GM18909 (cell line): ENCODE results near the gene P2RY8.
"Not testable (repeated sequence)": the region's sequence is repeated elsewhere in the genome, so short reads cannot be mapped to it uniquely, and the experiment has no call there.

ENCODE experiments used
- ATAC-seq: cut with Tn5 transposase; IDR thresholded peaks from one replicate; pipeline ENCODE4 v1.9.1; 2021; ENCODE audit warnings: mild to moderate bottlenecking; ENCODE audit not compliant: unreplicated experiment, poor library complexity

Gene P2RY8

DNA sequence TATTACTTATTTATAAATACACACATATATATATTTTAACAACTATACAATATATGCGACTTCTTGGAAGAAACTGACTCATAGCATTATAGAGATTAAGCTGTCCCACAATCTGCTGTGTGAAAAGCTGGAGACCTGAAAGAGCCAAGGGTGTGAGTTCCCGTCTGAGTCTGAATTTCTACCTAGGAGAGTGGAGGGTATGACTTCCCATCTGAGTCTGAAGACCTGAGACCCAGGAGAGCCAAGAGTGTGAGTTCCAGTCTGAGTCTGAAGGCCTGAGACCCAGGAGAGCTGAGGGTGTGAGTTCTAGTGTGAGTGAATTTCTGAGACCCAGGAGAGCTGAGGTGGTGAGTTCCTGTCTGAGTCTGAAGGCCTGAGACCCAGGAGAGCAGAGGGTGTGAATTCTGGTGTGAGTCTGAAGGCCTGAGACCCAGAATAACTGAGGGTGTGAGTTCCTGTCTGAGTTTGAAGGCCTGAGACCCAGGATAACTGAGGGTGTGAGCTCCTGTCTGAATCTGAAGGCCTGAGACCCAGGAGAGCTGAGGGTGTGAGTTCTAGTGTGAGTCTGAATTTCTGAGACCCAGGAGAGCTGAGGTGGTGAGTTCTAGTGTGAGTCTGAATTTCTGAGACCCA, 8.9 kb upstream of the P2RY8 start:
- ATAC-seq = no peak

- no peak for ATAC-seq
Observed at GRCh38 chrX:1542994-1543725, 6.2 kb upstream of the P2RY8 start.

- ATAC-seq = not testable (repeated sequence)
Observed at GRCh38 chrX:1539146-1539545, 2.2 kb upstream of the P2RY8 start.

DNA sequence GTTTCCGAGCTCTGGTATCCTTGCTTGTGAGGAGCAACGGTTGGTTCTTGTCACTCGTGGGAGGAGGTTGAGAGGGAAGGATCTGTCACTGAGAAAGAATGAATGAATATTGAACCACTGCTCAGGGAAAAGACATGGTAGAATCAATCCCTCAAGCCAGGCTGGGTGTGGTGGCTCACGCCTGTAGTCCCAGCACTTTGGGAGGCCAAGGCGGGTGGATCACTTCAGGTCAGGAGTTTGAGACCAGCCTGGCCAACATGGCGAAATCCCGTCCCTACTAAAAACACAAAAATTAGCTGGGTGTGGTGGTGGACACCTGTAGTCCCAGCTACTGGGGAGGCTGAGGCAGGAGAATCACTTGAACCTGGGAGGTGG, 718 bp upstream of the P2RY8 start:
- ATAC-seq = not testable (repeated sequence)

DNA sequence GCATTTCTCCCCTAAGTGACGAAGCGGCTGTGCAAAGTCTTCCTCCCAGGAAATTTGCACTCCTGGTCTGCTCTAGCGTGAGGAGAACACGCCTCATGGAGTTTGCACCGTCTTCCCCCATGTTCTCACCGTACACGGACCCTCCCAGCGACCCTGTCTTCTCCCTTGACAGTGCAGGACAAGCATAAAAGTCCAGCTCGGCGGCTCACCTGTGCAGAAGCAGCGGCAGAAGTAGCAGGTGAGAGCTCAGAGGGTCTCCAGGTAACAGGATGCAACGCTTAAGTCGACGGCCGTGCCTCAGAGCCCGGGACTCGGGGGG, 314 bp downstream of the P2RY8 start:
- ATAC-seq = no peak

DNA sequence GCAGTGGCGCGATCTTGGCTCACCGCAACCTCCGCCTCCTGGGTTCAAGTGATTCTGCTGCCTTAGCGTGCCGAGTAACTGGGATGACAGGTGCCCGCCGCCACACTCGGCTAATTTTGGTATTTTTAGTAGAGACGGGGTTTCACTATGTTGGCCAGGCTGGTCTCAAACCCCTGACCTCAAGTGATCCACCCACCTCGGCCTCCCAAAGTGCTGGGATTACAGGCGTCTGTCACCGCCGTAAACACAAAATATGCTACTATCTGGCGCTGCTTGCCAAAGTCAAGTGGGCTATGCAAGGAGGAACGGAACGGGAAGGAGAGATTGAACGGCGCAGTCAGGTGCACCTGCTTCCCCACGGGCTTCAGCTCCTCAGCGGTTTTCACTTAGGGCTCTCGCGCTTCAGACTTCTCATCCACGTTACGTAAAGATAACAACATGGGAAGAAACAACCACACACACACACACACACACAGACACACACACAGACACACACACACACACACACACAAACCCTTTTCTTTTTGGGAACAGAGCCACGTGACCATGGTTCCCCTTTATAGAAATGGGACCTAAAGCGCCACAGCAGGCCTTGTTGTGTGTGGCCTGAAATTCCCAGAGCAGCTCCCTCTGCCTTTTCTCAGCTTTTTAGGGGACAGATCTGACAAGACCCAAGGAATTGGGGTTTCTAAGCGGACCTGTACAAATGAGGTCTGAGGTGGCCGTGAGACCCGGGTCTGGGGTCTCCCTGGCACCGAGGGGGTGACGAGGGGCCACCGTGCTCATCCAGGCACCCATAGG, 1.5 kb downstream of the P2RY8 start:
- peak; percentile 32 for ATAC-seq

DNA sequence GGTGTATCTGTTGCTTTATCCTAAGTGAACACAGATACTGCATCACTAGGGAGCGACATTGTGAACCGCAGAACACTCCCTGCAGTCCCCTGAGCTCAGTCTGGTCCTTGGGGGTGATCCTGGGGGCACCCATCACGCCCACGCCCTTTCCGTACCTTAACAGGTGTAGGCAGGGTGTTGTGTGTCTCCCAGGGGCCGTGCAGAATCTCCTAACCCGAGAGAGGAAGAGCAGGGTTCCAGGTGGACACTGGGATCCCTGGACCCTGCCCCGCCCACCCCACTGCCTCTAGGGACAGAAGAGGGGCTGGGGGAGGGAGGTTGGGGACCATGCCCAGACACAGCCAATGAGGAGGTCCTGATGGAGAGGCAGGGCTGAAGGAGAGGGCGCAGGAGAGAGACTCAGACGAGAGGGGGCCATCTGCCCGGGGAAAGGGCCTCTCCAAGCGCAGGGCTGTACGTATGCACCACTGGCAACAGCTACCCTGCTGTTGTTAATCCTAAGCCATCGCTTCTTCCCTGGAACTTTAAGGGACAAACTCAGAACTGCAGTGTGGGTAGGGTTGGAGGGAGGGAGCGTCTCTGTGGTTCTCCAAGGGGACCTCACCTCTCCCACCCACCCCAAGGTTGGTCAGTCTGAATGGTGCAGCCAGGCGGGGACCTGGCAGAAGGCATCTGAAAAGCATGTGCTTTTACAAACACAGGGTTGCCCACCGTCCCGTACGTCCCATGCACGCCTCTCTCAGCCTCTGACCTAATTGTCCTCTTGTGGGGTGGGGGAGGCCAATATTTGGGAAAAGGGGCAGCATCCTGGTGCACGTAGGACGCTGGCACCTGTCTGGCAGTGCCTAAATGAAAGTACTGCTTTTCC, 2.5 kb downstream of the P2RY8 start:
- peak; percentile 29 for ATAC-seq

GRCh38 chrX:1533058-1533457, 3.9 kb downstream of the P2RY8 start:
- no peak for ATAC-seq

DNA sequence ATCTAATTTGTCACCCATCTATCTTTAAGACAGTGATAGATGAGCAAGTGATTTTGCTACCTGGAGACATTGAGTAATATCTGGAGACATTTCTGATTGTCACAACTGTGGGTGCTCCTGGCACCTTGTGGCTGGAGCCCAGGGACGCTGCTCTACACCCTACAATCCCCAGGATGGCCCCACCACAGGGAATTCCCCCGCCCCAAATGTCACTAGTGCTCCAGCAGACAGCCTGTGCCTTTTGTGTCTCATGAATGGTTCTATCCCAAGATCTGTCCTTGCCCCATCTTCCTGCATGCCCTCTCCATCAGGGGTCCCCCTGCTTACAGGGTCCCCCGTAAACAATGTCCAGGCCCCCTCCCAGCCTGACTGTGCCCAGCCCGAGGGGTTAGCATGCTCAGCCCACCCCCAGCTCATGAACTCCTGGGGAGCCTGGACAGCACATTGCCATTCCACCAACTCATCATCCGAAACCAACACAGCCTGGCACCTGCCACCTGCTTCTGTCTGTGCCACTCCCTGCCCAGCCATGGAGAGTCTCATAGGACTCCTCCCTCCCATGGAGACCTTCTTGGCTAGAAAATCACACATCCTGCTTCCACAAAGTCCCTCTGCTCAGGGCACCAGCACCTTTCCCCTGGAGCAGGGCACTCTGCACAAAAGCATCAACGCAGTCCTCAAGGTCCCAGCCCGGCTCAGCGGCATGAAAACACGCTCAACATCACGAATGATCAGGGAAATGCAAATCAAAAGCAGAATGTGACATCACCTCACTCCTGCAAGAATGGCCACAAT, 5.7 kb downstream of the P2RY8 start:
- no peak for ATAC-seq

DNA sequence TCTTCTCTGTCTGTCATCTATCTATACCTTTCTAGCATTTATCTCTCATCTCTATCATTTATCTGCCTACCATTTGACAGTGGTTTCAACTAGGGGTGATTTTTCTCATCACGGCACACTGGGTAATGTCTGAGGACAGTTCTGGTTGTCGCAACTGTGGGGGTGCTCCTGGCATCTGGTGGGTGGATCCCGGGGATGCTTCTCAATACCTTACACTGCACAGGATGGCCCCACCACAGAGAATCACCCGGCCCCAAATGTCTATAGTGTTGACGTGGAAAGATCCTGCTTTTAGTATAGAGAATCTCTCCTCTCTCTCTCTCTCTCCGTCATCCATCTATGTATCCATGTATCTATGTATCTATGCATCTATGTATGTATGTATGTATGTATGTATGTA, 7.2 kb downstream of the P2RY8 start:
- ATAC-seq = no peak

DNA sequence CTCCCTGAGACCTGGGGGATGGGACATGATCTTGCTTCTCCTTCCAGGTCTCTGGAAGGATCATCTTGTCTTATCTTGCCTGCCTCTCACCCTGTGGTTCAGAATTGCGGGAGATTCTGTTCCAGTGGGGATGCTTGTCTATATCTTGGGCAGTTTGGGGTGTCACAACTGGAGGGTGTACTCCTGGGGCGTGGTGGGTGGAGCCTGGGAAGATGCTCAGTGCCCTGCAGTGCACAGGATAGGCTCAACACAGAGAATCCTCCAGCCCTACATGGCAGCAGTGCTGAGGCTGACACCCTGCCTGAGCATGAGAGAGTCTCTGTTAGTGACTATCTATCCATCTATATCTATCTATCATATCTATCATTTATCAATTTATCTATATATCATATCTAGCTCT, 7.7 kb downstream of the P2RY8 start:
- no peak for ATAC-seq

DNA sequence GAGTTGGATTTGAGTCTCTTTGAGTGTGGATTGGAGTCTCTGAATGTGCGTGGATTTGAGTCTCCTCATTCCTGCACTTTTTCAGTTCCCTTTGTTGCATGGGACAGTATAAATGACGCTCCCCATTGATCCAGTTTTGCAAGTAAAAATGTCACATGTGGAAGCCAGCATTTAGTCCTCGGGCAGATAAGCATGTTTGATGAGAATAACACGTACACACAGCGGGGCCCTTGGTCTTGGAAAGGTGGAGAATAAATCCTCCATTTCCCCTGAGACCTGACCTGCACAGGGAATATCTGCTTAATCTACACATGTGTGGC, 8.1 kb downstream of the P2RY8 start:
- ATAC-seq = no peak

DNA sequence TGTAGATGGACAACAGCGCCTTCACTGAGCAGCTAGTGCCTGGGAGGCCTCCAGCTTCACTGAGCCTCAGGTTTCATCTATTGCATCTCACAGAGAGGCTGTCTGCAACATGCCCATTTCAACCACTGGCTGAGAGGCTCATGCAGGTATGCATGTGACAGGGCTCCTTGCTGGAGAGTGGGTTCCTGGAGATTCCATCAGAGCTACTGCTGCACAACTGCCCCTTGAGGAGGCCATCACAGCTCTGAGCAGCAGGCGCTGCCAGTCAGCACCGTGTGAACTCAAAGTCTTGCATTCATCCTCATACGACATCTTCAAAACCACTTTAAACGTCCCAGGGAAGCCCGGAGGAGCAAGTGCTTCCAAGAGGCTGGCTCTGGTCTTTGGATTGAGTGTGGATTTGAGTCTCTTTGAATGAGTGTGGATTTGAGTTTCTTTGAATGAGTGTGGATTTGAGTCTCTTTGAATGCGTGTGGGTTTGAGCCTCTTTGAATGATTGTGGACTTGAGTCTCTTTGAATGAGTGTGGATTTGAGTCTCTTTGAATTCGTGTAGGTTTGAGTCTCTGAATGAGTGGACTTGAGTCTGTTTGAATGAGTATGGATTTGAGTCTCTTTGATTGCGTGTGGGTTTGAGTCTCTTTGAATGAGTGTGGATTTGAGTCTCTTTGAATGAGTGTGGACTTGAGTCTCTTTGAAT, 8.7 kb downstream of the P2RY8 start:
- ATAC-seq = no peak

GRCh38 chrX:1527457-1527856, 9.5 kb downstream of the P2RY8 start:
- ATAC-seq = no peak

DNA sequence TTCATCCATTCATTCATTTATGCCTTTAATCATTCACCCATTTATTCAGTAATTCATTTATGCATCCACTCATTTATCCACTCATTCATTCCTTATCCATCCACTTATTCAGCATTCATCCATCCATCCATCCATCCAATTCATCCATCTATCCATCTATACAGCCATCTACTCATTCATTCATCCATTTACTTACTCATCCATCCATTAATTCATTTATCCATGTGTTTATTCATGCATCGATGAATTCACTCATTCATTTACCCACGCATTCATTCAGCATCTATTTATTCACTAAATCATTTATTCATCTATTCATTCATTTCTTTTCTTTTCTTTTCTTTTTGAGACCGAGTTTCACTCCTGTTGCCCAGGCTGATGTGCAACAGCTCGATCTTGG, 10.4 kb downstream of the P2RY8 start:
- ATAC-seq = no peak

- no peak for ATAC-seq
Observed at GRCh38 chrX:1525583-1526355, 11.2 kb downstream of the P2RY8 start.

DNA sequence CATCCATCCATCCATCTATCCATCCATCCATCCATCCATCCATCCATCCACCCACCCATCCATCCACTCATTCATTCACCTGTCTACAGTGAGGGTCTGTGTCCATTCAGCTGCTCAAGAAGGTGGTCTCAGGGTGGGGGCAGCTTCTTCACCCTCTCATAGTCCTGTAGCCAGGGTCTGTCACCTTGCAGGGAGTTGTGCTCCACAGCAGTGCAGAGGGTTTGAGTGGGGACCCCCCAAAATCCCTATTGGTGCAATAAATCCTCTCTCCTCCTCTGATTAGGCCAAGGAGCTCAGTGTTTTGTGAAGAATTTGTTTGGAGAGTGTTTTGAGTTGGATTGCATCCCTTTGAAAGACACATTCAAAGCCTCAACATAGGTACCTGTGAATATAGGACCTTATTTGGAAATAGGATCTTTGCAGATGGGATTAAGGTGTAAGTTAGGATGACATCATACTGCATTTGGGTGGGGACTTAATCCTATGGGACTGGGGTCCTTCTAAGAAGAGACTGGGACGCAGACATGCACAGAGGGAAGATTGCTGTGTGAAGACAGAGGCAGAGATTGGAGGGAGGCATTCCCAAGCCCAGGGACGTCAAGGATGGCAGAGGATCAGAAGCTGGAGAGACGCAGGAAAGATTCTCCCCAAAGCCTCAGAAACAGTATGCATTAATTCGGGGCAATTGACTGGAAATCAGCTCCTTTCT, 12.0 kb downstream of the P2RY8 start:
- no peak for ATAC-seq

DNA sequence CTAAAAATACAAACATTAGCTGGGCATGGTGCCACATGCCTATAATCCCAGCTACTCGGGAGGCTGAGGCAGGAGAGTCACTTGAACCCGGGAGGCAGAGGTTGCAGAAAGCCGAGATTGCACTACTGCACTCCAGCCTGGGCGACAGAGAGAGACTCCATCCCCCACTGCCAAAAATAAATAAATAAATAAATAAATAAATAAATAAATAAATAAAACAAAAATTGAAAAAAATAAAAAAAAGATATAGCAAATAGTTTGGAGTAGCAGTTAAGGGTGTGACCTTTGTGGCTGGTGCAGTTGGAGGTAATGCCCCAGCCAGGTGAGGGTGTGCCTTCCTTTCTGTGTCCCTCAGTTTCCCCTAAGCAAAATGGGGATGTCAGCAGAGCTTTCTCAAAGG, 14.1 kb downstream of the P2RY8 start:
- ATAC-seq = not testable (repeated sequence)
